Sigmoid colon (tissue), 3 donors: ENCODE results near the gene CPXM2.

Source experiments
- POLR2A ChIP-seq, 2 donors: fragments of 450-650 bp; IDR thresholded peaks; one replicate each; pipeline ENCODE4 v1.6.1; 2016; ENCODE audit warnings: antibody characterized with exemption in 2 of 2, mild to moderate bottlenecking in 2 of 2, moderate library complexity in 2 of 2
- TF ChIP-seq, protein P1 (sequence below), 4 experiments: fragments of 450-650 bp in 3 of 4; fragments of 200-600 bp in 1 of 4; IDR thresholded peaks; one replicate each; pipeline ENCODE4 v1.5.1; 2016 to 2019; ENCODE audit warnings: antibody characterized with exemption in 4 of 4, mild to moderate bottlenecking in 3 of 4, moderate library complexity in 2 of 4

DNA sequence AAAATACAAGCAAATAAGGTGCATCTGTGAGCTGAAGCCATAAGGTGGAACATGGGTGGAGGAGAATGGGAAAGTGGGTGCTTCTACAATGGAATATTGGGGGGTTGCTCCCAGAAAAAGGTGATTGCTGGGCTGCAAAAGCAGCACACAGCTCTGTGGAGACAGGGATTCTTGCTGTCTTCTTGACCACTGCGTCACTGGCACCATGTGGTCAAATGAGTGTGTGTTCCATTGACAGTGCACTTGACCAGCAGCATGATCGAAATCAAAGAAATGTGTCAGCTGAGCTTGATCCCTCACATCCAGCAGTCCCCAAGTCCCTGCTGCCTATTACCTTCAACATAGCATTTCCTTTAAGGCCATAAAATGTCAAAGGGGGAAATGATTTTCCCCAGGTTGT lies 169.3 kb downstream of the CPXM2 start:
- TF ChIP-seq, protein P1, sequence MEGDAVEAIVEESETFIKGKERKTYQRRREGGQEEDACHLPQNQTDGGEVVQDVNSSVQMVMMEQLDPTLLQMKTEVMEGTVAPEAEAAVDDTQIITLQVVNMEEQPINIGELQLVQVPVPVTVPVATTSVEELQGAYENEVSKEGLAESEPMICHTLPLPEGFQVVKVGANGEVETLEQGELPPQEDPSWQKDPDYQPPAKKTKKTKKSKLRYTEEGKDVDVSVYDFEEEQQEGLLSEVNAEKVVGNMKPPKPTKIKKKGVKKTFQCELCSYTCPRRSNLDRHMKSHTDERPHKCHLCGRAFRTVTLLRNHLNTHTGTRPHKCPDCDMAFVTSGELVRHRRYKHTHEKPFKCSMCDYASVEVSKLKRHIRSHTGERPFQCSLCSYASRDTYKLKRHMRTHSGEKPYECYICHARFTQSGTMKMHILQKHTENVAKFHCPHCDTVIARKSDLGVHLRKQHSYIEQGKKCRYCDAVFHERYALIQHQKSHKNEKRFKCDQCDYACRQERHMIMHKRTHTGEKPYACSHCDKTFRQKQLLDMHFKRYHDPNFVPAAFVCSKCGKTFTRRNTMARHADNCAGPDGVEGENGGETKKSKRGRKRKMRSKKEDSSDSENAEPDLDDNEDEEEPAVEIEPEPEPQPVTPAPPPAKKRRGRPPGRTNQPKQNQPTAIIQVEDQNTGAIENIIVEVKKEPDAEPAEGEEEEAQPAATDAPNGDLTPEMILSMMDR (IDR thresholded peaks at IDR 0.05): no peak
- TF ChIP-seq POLR2A (IDR thresholded peaks at IDR 0.05): no peak
